Endodermal cell (in vitro differentiated cells): ENCODE data around the gene BCAS2. TPM values are rescaled to one million over a fixed set of nuclear protein-coding genes. Genes with fewer than 3 reads are reported as not detected.

Source experiments
- DNase-seq: peaks from one replicate; pipeline ENCODE4 v3.0.0-alpha.2; 2017
- H3K27ac ChIP-seq: 2 replicates; pipeline ENCODE4 v1.5.1; 2013; ENCODE audit warnings: mild to moderate bottlenecking, low read depth, low read length, moderate library complexity
- H3K27me3 ChIP-seq: 2 replicates; pipeline ENCODE4 v1.6.1; 2013; ENCODE audit warnings: mild to moderate bottlenecking, low read length, moderate library complexity; ENCODE audit not compliant: insufficient read depth, control insufficient read depth, poor library complexity, severe bottlenecking
- H3K36me3 ChIP-seq: 2 replicates; pipeline ENCODE4 v1.7.0; 2013; ENCODE audit warnings: mild to moderate bottlenecking, low read length, moderate library complexity; ENCODE audit not compliant: control insufficient read depth, insufficient read depth
- H3K4me1 ChIP-seq: one replicate; pipeline ENCODE4 v1.7.0; 2013; ENCODE audit warnings: low read length; ENCODE audit not compliant: control insufficient read depth, insufficient read depth
- H3K4me3 ChIP-seq: 2 replicates; pipeline ENCODE4 v1.5.1; 2013; ENCODE audit warnings: mild to moderate bottlenecking, low read length, moderate library complexity
- H3K9ac ChIP-seq: 2 replicates; pipeline ENCODE4 v1.6.1; 2013; ENCODE audit warnings: mild to moderate bottlenecking, low read length, moderate library complexity; ENCODE audit not compliant: poor library complexity, severe bottlenecking; ENCODE audit errors: extremely low read depth
- H3K9me3 ChIP-seq: 2 replicates; pipeline ENCODE4 v1.6.1; 2013; ENCODE audit warnings: mild to moderate bottlenecking, low read length, moderate library complexity; ENCODE audit not compliant: control insufficient read depth
- H3K27ac Mint-ChIP-seq: 2 replicates; pipeline ENCODE4 v1.8.0; 2020; ENCODE audit warnings: mixed read lengths
- H3K27me3 Mint-ChIP-seq: 2 replicates; pipeline ENCODE4 v1.8.0; 2021; ENCODE audit warnings: mild to moderate bottlenecking, mixed read lengths; ENCODE audit not compliant: insufficient read depth
- H3K36me3 Mint-ChIP-seq: 2 replicates; pipeline ENCODE4 v1.8.0; 2020; ENCODE audit warnings: low read depth, mixed read lengths
- H3K4me1 Mint-ChIP-seq: 2 replicates; pipeline ENCODE4 v1.8.0; 2020; ENCODE audit warnings: mixed read lengths
- H3K4me3 Mint-ChIP-seq: 2 replicates; pipeline ENCODE4 v1.8.0; 2020; ENCODE audit warnings: mild to moderate bottlenecking, moderate library complexity, mixed read lengths
- H3K9me3 Mint-ChIP-seq: 2 replicates; pipeline ENCODE4 v1.8.0; 2020; ENCODE audit warnings: mild to moderate bottlenecking, mixed read lengths
- WGBS, 2 experiments: methylation state at CpG; one replicate each; pipeline versions ENCODE4 v1.1.5 to v1.1.7; 2013; ENCODE audit warnings: missing lambda C conversion rate in 2 of 2, mixed read lengths in 1 of 2; ENCODE audit not compliant: insufficient coverage in 1 of 2, insufficient read length in 1 of 2; 5-methylcytosine and 5-hydroxymethylcytosine counted together
- total RNA-seq, 2 donors: library from RNA; stranded (reverse); fragmentation: NEBNext Ultra II Directional in 1 of 2; extraction: Animal tissue kit (Norgen Biotek cat#: 25700) in 1 of 2; gene quantifications; 2 replicates in 1 of 2; 3 replicates in 1 of 2; pipeline ENCODE4 v1.2.1, GENCODE V29; 2021
- TF ChIP-seq, protein P1 (sequence below): fragments of 200-600 bp; sonication (generic); conservative IDR thresholded peaks from 2 replicates; pipeline ENCODE4 v1.5.0; 2021; ENCODE audit warnings: antibody characterized with exemption, mild to moderate bottlenecking

BCAS2 gene
- total RNA-seq, 2 donors from 2014 or later = 56.8 to 56.9 TPM

GRCh38 chr1:114589122-114589521, 7.7 kb upstream of the BCAS2 start:
- TF ChIP-seq, protein P1, sequence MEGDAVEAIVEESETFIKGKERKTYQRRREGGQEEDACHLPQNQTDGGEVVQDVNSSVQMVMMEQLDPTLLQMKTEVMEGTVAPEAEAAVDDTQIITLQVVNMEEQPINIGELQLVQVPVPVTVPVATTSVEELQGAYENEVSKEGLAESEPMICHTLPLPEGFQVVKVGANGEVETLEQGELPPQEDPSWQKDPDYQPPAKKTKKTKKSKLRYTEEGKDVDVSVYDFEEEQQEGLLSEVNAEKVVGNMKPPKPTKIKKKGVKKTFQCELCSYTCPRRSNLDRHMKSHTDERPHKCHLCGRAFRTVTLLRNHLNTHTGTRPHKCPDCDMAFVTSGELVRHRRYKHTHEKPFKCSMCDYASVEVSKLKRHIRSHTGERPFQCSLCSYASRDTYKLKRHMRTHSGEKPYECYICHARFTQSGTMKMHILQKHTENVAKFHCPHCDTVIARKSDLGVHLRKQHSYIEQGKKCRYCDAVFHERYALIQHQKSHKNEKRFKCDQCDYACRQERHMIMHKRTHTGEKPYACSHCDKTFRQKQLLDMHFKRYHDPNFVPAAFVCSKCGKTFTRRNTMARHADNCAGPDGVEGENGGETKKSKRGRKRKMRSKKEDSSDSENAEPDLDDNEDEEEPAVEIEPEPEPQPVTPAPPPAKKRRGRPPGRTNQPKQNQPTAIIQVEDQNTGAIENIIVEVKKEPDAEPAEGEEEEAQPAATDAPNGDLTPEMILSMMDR = no peak
- no peak overlapping the region for H3K4me3 Mint-ChIP-seq
- no peaks in the 10 kb centered on the region for H3K27me3 Mint-ChIP-seq
- peaks cover 51% of the 10 kb centered on the region for H3K36me3 Mint-ChIP-seq
- H3K27me3 ChIP-seq = no peaks in the 10 kb centered on the region
- H3K27ac Mint-ChIP-seq = no peak overlapping the region
- H3K36me3 ChIP-seq = peaks cover 55% of the 10 kb centered on the region
- no peak overlapping the region for H3K4me3 ChIP-seq
- no peaks in the 10 kb centered on the region for H3K4me1 Mint-ChIP-seq
- WGBS, 2 experiments = 89 to 90% methylated on average over 2 to 3 of the region's 3 CpGs
- H3K9me3 Mint-ChIP-seq = no peaks in the 10 kb centered on the region
- DNase-seq = no peak
- H3K27ac ChIP-seq = no peak overlapping the region
- no peaks in the 10 kb centered on the region for H3K4me1 ChIP-seq
- no peak overlapping the region for H3K9ac ChIP-seq
- no peaks in the 10 kb centered on the region for H3K9me3 ChIP-seq

DNA sequence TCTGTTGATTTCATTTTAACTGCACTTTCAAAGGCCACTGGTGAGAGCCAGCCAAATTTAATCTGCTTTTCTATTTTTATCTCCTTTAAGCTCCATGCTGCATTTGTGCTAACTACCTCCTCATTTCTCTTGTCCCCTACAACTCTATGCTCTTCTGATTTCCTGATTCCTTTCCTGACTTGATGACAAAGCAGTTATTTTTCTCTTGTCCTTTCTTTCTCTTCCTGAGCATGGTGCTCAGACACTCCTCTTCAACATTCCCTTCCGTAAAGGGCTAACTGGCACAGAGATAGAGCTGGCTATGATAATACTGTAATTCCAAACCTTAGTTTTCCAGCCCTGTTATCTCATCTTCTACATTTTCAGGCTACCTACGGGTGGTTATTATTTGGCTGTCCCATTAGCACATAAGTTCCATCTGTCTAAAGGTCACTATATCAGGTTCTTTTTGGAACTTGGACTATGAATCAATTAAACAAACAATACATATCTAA, 6.8 kb upstream of the BCAS2 start:
- DNase-seq = no peak
- WGBS, 2 experiments = 93 to 100% methylated on average over 2 of the region's 2 CpGs
- no peak overlapping the region for H3K9ac ChIP-seq
- H3K27me3 ChIP-seq = no peaks in the 10 kb centered on the region
- no peak overlapping the region for H3K27ac Mint-ChIP-seq
- H3K27ac ChIP-seq = no peak overlapping the region
- TF ChIP-seq, protein P1 = no peak
- H3K4me3 ChIP-seq = no peak overlapping the region
- H3K36me3 Mint-ChIP-seq = peaks cover 45% of the 10 kb centered on the region
- no peaks in the 10 kb centered on the region for H3K9me3 ChIP-seq
- no peaks in the 10 kb centered on the region for H3K4me1 Mint-ChIP-seq
- peaks cover 46% of the 10 kb centered on the region for H3K36me3 ChIP-seq
- no peaks in the 10 kb centered on the region for H3K9me3 Mint-ChIP-seq
- no peaks in the 10 kb centered on the region for H3K4me1 ChIP-seq
- H3K27me3 Mint-ChIP-seq = no peaks in the 10 kb centered on the region
- H3K4me3 Mint-ChIP-seq = no peak overlapping the region

DNA sequence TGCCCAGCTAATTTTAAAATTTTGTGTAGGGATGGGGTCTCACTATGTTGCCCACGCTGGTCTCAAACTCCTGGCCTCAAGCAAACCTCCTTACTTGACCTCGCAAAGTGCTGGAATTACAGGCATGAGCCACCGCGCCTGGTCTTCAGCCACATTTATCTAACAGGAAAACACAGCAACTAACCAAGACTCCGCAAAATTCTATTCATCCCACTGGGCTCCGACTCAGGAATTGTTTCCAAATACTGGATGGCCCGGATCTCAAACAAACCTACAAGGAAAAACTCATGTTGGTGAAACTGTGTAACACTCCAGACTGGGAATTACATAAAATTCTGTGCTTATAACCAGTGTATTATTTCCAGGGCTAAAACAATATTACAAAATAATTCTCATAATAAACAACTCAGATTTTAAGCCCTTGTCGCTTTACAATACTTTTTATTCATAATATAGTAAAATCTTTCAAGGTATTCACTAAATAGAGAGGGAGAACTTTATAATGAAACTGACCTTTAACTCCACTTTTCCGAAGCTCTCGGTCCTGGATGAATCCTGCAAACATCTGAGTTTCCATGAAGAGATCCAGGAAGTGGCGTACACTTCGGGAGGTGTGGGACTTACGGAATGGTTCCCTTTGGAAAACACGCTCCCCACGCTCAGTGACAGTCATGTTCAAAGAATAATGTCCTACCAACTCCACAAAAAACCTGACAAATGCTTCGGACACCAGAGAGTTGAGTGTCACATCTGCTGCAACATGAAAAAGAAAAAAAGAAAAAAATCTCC, 6.0 kb upstream of the BCAS2 start:
- no peaks in the 10 kb centered on the region for H3K4me1 Mint-ChIP-seq
- H3K4me1 ChIP-seq = no peaks in the 10 kb centered on the region
- H3K36me3 Mint-ChIP-seq = peaks cover 38% of the 10 kb centered on the region
- no peaks in the 10 kb centered on the region for H3K27me3 ChIP-seq
- H3K36me3 ChIP-seq = peaks cover 41% of the 10 kb centered on the region
- H3K27me3 Mint-ChIP-seq = no peaks in the 10 kb centered on the region
- WGBS, 2 experiments = 95 to 96% methylated on average over 11 to 15 of the region's 16 CpGs
- TF ChIP-seq, protein P1 = no peak
- H3K4me3 ChIP-seq = no peak overlapping the region
- no peak overlapping the region for H3K9ac ChIP-seq
- DNase-seq = no peak
- no peaks in the 10 kb centered on the region for H3K9me3 Mint-ChIP-seq
- no peaks in the 10 kb centered on the region for H3K9me3 ChIP-seq
- H3K4me3 Mint-ChIP-seq = no peak overlapping the region
- no peak overlapping the region for H3K27ac Mint-ChIP-seq
- no peak overlapping the region for H3K27ac ChIP-seq
